KBM-7 (cell line): ENCODE results near the gene SNRK.
"Not testable (repeated sequence)": the region's sequence is repeated elsewhere in the genome, so short reads cannot be mapped to it uniquely, and the experiment has no call there.

Experiments used
- DNase-seq: peaks from one replicate; pipeline ENCODE4 v3.0.0-alpha.2; 2015
- in situ Hi-C: fragments of 300-500 bp; cut with MboI; formaldehyde crosslinking; loops from 2 replicates; pipeline ENCODE4 v1.14.3; 2020; ENCODE audit warnings: low sequenced_read_pairs, low pct_unique_long_range_greater_than_20kb, mixed read lengths

Gene SNRK

GRCh38 chr3:43340403-43340802 is 54.1 kb downstream of the SNRK start:
- in situ Hi-C loops = no loop called here
- no peak for DNase-seq

GRCh38 chr3:43341788-43342187 is 55.4 kb downstream of the SNRK start:
- in situ Hi-C loops = no loop called here

GRCh38 chr3:43343185-43343584 is 56.8 kb downstream of the SNRK start:
- in situ Hi-C loops = no loop called here

More at GRCh38 chr3:43341788-43342187, 55.4 kb downstream of the SNRK start:
- no peak for DNase-seq

GRCh38 chr3:43343815-43344214 is 57.5 kb downstream of the SNRK start:
- in situ Hi-C loops = no loop called here
- DNase-seq = no peak

More at GRCh38 chr3:43343185-43343584, 56.8 kb downstream of the SNRK start:
- no peak for DNase-seq

GRCh38 chr3:43344520-43344919 is 58.2 kb downstream of the SNRK start:
- DNase-seq = no peak
- in situ Hi-C loops = no loop called here

- in situ Hi-C loops = no loop called here
- no peak for DNase-seq
These were observed 58.9 kb downstream of the SNRK start for GRCh38 chr3:43345246-43345645.

GRCh38 chr3:43345877-43346276 is 59.5 kb downstream of the SNRK start:
- DNase-seq = no peak
- in situ Hi-C loops = no loop called here

- no peak for DNase-seq
- in situ Hi-C loops = no loop called here
These were observed 60.8 kb downstream of the SNRK start for GRCh38 chr3:43346978-43347749.

- DNase-seq = no peak
- in situ Hi-C loops = no loop called here
These were observed 61.4 kb downstream of the SNRK start for GRCh38 chr3:43347774-43348173.

GRCh38 chr3:43348350-43348749 is 62.0 kb downstream of the SNRK start:
- no peak for DNase-seq

GRCh38 chr3:43348852-43349574 is 62.7 kb downstream of the SNRK start:
- in situ Hi-C loops = no loop called here
- DNase-seq = no peak

More at GRCh38 chr3:43348350-43348749, 62.0 kb downstream of the SNRK start:
- in situ Hi-C loops = no loop called here

- no peak for DNase-seq
- in situ Hi-C loops = no loop called here
These were observed 63.4 kb downstream of the SNRK start for GRCh38 chr3:43349716-43350115.

- in situ Hi-C loops = no loop called here
- DNase-seq = no peak
These were observed 67.1 kb downstream of the SNRK start for GRCh38 chr3:43353393-43353792.

- DNase-seq = no peak
- in situ Hi-C loops = no loop called here
These were observed 67.8 kb downstream of the SNRK start for GRCh38 chr3:43353923-43354670.

- in situ Hi-C loops, DNase-seq: not testable (repeated sequence)
These were observed 69.7 kb downstream of the SNRK start for GRCh38 chr3:43356033-43356432.

- DNase-seq = no peak
- in situ Hi-C loops = no loop called here
These were observed 74.7 kb downstream of the SNRK start for GRCh38 chr3:43361077-43361476.

GRCh38 chr3:43362183-43362582 is 75.8 kb downstream of the SNRK start:
- DNase-seq = no peak
- in situ Hi-C loops = no loop called here

GRCh38 chr3:43362961-43363360 is 76.6 kb downstream of the SNRK start:
- no peak for DNase-seq
- in situ Hi-C loops = no loop called here

- in situ Hi-C loops = no loop called here
These were observed 77.4 kb downstream of the SNRK start for GRCh38 chr3:43363621-43364266.

More at GRCh38 chr3:43363621-43364266, 77.4 kb downstream of the SNRK start:
- no peak for DNase-seq
